IMR-90 (cell line): ENCODE results near the gene FCN1.

Experiments
- BHLHE40 ChIP-seq: fragments of 150-350 bp; IDR thresholded peaks from 2 replicates; pipeline ENCODE4 v1.6.1; 2016; ENCODE audit warnings: mild to moderate bottlenecking, low read depth, low read length
- CEBPB ChIP-seq: IDR thresholded peaks from 2 replicates; pipeline ENCODE4 v1.6.1; 2012; ENCODE audit warnings: low read depth, low read length, improper control_type of control experiment
- CHD1 ChIP-seq: IDR thresholded peaks from 2 replicates; pipeline ENCODE4 v1.6.1; 2012; ENCODE audit warnings: low read depth, low read length, improper control_type of control experiment
- CTCF ChIP-seq: conservative IDR thresholded peaks from 2 replicates; pipeline ENCODE4 v1.5.1; 2012; ENCODE audit warnings: mild to moderate bottlenecking, low read depth, low read length, improper control_type of control experiment
- MAFK ChIP-seq: IDR thresholded peaks from 2 replicates; pipeline ENCODE4 v1.6.1; 2012; ENCODE audit warnings: low read depth, low read length, improper control_type of control experiment
- MAZ ChIP-seq: IDR thresholded peaks from 2 replicates; pipeline ENCODE4 v1.6.1; 2012; ENCODE audit warnings: low read depth, mild to moderate bottlenecking, low read length, improper control_type of control experiment, moderate library complexity, borderline replicate concordance
- MXI1 ChIP-seq: IDR thresholded peaks from 2 replicates; pipeline ENCODE4 v1.6.1; 2012; ENCODE audit warnings: low read depth, mild to moderate bottlenecking, low read length, moderate library complexity, borderline replicate concordance
- NFE2L2 ChIP-seq: fragments of 150-350 bp; IDR thresholded peaks from 2 replicates; pipeline ENCODE4 v1.6.1; 2016; ENCODE audit warnings: low read depth, mild to moderate bottlenecking, low read length
- POLR2A ChIP-seq: IDR thresholded peaks from 2 replicates; pipeline ENCODE4 v1.6.1; 2012; ENCODE audit warnings: mild to moderate bottlenecking, low read depth, low read length
- RAD21 ChIP-seq: IDR thresholded peaks from 2 replicates; pipeline ENCODE4 v1.6.1; 2012; ENCODE audit warnings: low read length, improper control_type of control experiment
- RCOR1 ChIP-seq: IDR thresholded peaks from 2 replicates; pipeline ENCODE4 v1.6.1; 2012; ENCODE audit warnings: mild to moderate bottlenecking, low read length, improper control_type of control experiment; ENCODE audit not compliant: insufficient replicate concordance
- RFX5 ChIP-seq: IDR thresholded peaks from 2 replicates; pipeline ENCODE4 v1.8.0; 2012; ENCODE audit warnings: low read depth, mild to moderate bottlenecking, low read length, moderate library complexity
- SMC3 ChIP-seq: fragments of 150-350 bp; IDR thresholded peaks from 2 replicates; pipeline ENCODE4 v1.6.1; 2016; ENCODE audit warnings: low read depth, mild to moderate bottlenecking, antibody characterized with exemption, low read length, moderate library complexity
- TF ChIP-seq, protein P1 (sequence below): fragments of 150-350 bp; IDR thresholded peaks from 2 replicates; pipeline ENCODE4 v1.6.1; 2017; ENCODE audit warnings: mild to moderate bottlenecking, antibody characterized with exemption, low read length, low read depth

DNA sequence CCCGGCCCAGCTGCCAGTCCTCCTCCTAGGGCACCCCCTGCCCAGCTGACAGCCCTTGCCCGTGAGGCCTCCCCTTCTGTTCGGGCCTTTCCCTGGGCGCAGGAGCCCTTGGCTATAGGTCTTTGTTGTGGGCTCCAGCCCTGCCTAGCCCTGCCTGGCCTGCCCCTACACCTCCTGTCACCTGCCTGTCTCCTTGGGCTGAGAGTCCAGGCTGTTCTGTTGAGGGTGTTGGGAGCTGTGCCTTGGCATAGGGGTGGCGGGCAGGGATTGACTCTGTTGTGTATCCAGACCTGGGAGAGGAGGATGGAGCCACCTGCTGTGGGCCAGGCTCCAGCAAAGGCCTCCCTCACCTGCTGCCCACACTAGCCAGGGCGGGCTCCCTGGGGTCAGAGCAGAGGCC lies 25.5 kb downstream of the FCN1 start:
- no peak for TF ChIP-seq CTCF
- no peak for TF ChIP-seq POLR2A
- TF ChIP-seq MAZ, result no peak
- TF ChIP-seq CHD1, result no peak
- TF ChIP-seq NFE2L2, result no peak
- no peak for TF ChIP-seq SMC3
- TF ChIP-seq, protein P1, sequence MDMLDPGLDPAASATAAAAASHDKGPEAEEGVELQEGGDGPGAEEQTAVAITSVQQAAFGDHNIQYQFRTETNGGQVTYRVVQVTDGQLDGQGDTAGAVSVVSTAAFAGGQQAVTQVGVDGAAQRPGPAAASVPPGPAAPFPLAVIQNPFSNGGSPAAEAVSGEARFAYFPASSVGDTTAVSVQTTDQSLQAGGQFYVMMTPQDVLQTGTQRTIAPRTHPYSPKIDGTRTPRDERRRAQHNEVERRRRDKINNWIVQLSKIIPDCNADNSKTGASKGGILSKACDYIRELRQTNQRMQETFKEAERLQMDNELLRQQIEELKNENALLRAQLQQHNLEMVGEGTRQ, result no peak
- TF ChIP-seq MAFK, result no peak
- TF ChIP-seq RAD21, result no peak
- no peak for TF ChIP-seq BHLHE40
- no peak for TF ChIP-seq RCOR1
- TF ChIP-seq RFX5, result no peak
- TF ChIP-seq MXI1, result no peak
- TF ChIP-seq CEBPB, result no peak
